Adrenal gland (tissue), 5 donors: Measurements from ENCODE around the gene TMEM235.

Source experiments
- POLR2A ChIP-seq, 2 donors: fragments of 450-650 bp; IDR thresholded peaks; one replicate each; pipeline ENCODE4 v1.6.1; 2017; ENCODE audit warnings: antibody characterized with exemption in 2 of 2, mild to moderate bottlenecking in 2 of 2, moderate library complexity in 1 of 2
- TF ChIP-seq, protein P1 (sequence below), 6 experiments: fragments of 450-650 bp in 4 of 6; fragments of 200-600 bp in 2 of 6; sonication (generic) in 1 of 6; IDR thresholded peaks; 1 replicate in 5 of 6; 2 replicates in 1 of 6; pipeline versions ENCODE4 v1.5.1 to v1.8.0; 2016 to 2021; ENCODE audit warnings: antibody characterized with exemption in 6 of 6, mild to moderate bottlenecking in 2 of 6, moderate library complexity in 1 of 6
- donor health status: DM: no; HTN: no; CAD: no.

GRCh38 chr17:78196716-78197115 is 34.7 kb upstream of the TMEM235 start:
- TF ChIP-seq, protein P1, sequence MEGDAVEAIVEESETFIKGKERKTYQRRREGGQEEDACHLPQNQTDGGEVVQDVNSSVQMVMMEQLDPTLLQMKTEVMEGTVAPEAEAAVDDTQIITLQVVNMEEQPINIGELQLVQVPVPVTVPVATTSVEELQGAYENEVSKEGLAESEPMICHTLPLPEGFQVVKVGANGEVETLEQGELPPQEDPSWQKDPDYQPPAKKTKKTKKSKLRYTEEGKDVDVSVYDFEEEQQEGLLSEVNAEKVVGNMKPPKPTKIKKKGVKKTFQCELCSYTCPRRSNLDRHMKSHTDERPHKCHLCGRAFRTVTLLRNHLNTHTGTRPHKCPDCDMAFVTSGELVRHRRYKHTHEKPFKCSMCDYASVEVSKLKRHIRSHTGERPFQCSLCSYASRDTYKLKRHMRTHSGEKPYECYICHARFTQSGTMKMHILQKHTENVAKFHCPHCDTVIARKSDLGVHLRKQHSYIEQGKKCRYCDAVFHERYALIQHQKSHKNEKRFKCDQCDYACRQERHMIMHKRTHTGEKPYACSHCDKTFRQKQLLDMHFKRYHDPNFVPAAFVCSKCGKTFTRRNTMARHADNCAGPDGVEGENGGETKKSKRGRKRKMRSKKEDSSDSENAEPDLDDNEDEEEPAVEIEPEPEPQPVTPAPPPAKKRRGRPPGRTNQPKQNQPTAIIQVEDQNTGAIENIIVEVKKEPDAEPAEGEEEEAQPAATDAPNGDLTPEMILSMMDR (IDR thresholded peaks at IDR 0.05) = no peak
- no peak for TF ChIP-seq POLR2A (IDR thresholded peaks at IDR 0.05)
